Measurements from ENCODE around the gene GPC5. TPM values are rescaled to one million over a fixed set of nuclear protein-coding genes. Genes with fewer than 3 reads are reported as not detected.
"Not testable (repeated sequence)": the region's sequence is repeated elsewhere in the genome, so short reads cannot be mapped to it uniquely, and the experiment has no call there.

The GPC5 gene
- polyA plus RNA-seq, 2 donors = not detected

DNA sequence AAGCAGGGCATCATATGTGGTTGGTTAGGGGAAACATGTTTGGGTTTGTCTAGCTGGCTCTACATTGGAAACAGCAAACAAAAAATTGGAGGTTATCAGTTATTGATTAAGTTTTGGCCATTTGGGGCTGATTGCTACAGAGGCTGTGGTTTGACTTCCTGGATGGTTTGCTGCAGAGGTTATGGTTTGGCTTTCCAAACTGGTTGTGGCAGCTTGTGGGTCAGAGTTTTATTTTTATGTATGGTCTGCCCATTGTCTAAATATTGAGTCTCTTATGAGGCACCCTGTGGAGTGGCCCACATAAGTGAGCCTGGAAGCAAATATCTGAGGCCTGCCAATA lies 261.6 kb downstream of the GPC5 start:
- Histone ChIP-seq H3K9me3 (ENCODE audit: control insufficient read depth in 2 of 2, insufficient read depth in 1 of 2, low read depth in 1 of 2, low read length in 1 of 2) (no peaks in the 10 kb centered on the region), H3K27ac (ENCODE audit: low read depth in 2 of 2, low read length in 1 of 2) (no peak overlapping the region), H3K36me3 (ENCODE audit: control insufficient read depth in 2 of 2, insufficient read depth in 2 of 2, low read length in 1 of 2) (no peaks in the 10 kb centered on the region), H3K4me1 (ENCODE audit: control insufficient read depth in 2 of 2, insufficient read depth in 2 of 2, low read length in 1 of 2) (no peaks in the 10 kb centered on the region), H3K4me3 (ENCODE audit: low read depth in 1 of 2, low read length in 2 of 2) (no peak overlapping the region), H3K27me3 (ENCODE audit: control insufficient read depth in 1 of 2, insufficient read depth in 2 of 2, low read length in 2 of 2) (no peaks in the 10 kb centered on the region)

DNA sequence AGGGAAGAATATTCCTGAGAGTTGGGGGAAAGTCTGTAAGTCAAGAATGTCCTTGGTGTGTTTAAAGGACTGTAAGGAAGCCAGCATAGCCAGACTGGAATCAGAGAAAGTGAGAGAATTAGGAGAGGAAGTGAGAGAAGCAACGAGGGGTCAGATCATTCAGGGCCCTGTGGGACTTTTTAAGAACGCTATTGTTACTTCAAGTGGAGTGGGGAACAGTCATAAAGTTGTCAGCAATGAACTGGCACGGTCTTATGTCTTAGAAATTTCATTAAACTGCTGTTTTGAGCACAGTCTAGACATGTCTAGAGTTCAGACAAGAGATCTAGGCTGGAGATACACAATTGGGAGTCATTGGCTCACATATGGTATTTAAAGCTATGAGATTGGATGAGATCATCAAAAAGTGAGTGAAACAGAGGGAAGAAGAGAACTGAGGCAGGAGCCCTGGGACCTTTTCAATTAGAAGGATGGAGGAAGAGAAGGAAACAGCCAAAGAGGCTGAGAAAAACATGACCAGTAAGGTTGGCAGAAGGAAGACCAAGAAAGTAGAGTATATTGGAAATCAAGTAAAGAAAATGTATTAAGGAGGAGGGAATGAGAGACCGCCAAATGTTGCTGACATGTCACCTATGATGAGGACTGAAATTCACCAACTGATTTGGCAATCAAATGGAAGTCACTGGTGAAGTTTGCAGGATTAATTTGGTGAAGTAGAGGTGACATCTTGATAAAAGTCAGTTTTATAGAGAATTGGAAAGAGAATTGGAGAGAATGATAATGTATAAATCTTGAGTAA lies 263.5 kb downstream of the GPC5 start:
- WGBS, 2 donors = 61 to 65% methylated on average over 4 of the region's 4 CpGs
- Histone ChIP-seq H3K27me3 (ENCODE audit: control insufficient read depth in 1 of 2, insufficient read depth in 2 of 2, low read length in 2 of 2) (no peaks in the 10 kb centered on the region), H3K27ac (ENCODE audit: low read depth in 2 of 2, low read length in 1 of 2) (no peak overlapping the region)

DNA sequence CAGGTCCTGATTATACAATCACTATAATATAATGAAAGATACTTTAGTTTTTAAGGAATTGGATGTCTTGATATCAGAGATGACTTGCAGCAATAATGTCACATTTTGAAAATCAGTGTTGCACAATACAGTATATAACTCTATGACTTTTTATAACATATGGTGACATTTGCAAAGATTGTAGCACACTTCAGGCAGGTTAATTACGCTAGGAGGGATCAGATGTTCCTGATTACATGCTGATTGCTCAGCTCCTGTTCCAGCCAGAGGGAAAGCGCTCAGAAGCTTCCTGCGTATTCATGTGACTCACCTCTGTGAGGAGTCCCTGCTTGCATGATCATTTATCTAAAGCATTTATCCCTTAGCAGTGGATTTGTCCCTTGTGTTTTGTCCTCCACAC lies 265.6 kb downstream of the GPC5 start:
- H3K27ac ChIP-seq (ENCODE audit: low read depth in 2 of 2, low read length in 1 of 2) = no peak overlapping the region
- H3K27me3 ChIP-seq (ENCODE audit: control insufficient read depth in 1 of 2, insufficient read depth in 2 of 2, low read length in 2 of 2) = no peaks in the 10 kb centered on the region
- peaks cover 0 to 2% of the 10 kb centered on the region in 2 donors for H3K9me3 ChIP-seq (ENCODE audit: control insufficient read depth in 2 of 2, insufficient read depth in 1 of 2, low read depth in 1 of 2, low read length in 1 of 2)
- 67 to 75% methylated on average over 3 of the region's 3 CpGs for WGBS, 2 donors
- H3K4me3 ChIP-seq (ENCODE audit: low read depth in 1 of 2, low read length in 2 of 2) = no peak overlapping the region
- H3K4me1 ChIP-seq (ENCODE audit: control insufficient read depth in 2 of 2, insufficient read depth in 2 of 2, low read length in 1 of 2) = no peaks in the 10 kb centered on the region
- no peaks in the 10 kb centered on the region for H3K36me3 ChIP-seq (ENCODE audit: control insufficient read depth in 2 of 2, insufficient read depth in 2 of 2, low read length in 1 of 2)

More for the DNA sequence above, 263.5 kb downstream of the GPC5 start:
- Histone ChIP-seq H3K36me3 (ENCODE audit: control insufficient read depth in 2 of 2, insufficient read depth in 2 of 2, low read length in 1 of 2) (no peaks in the 10 kb centered on the region), H3K4me3 (ENCODE audit: low read depth in 1 of 2, low read length in 2 of 2) (no peak overlapping the region), H3K4me1 (ENCODE audit: control insufficient read depth in 2 of 2, insufficient read depth in 2 of 2, low read length in 1 of 2) (no peaks in the 10 kb centered on the region), H3K9me3 (ENCODE audit: control insufficient read depth in 2 of 2, insufficient read depth in 1 of 2, low read depth in 1 of 2, low read length in 1 of 2) (no peaks in the 10 kb centered on the region)

DNA sequence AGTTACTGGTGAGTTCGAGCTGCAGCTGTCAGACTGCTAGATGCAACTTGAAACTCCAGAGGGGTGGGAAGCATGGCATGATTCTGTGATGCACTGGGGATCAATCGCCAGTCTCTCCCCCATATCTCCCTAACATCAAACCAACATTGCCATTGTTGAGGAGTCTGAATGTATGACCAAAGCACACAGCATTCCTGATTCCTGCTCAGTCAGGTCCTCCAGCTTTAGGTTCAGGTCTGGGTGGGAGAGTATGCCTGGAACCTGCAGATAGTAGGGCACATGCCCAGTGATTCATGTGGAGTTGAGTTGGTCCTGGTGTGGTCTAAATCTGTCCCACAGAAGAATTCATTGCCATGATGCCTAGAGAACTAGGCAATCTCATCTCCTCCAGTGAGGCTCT lies 269.1 kb downstream of the GPC5 start:
- H3K27ac ChIP-seq (ENCODE audit: low read depth in 2 of 2, low read length in 1 of 2) = no peak overlapping the region
- H3K9me3 ChIP-seq (ENCODE audit: control insufficient read depth in 2 of 2, insufficient read depth in 1 of 2, low read depth in 1 of 2, low read length in 1 of 2) = peaks cover 0 to 2% of the 10 kb centered on the region in 2 donors
- H3K36me3 ChIP-seq (ENCODE audit: control insufficient read depth in 2 of 2, insufficient read depth in 2 of 2, low read length in 1 of 2) = no peaks in the 10 kb centered on the region
- 80% methylated on average over 2 of the region's 2 CpGs for WGBS, 2 donors
- no peaks in the 10 kb centered on the region for H3K4me1 ChIP-seq (ENCODE audit: control insufficient read depth in 2 of 2, insufficient read depth in 2 of 2, low read length in 1 of 2)
- H3K4me3 ChIP-seq (ENCODE audit: low read depth in 1 of 2, low read length in 2 of 2) = no peak overlapping the region
- H3K27me3 ChIP-seq (ENCODE audit: control insufficient read depth in 1 of 2, insufficient read depth in 2 of 2, low read length in 2 of 2) = no peaks in the 10 kb centered on the region

DNA sequence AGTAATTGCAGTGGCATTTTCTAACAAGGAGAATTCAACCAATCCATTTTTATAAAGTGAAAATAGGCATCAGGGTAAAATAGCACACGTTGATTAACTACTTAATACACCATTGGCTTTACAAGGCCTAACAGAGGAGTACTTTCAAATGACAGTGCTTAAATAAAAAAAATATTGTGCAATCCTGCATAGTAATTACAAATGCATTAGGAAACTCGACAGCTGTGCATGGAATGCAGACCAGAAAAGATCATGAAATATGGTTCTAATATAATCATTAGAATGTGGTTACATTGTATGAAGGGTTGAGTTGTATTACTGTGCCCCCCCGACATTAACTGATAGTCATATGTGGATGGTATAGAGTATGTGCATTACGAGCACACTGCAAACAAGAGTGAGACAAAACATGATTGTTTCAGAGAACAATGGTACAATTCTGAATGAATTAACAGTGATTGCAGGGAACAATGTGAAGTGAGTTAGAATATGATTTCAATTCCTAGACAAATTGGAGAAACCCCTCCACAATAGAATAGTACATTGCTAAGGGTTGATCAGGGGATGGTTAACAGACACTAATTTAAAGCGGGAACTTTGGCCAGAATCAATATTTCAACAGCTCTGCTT lies 270.6 kb downstream of the GPC5 start:
- Histone ChIP-seq H3K27ac (ENCODE audit: low read depth in 2 of 2, low read length in 1 of 2) (no peak overlapping the region), H3K36me3 (ENCODE audit: control insufficient read depth in 2 of 2, insufficient read depth in 2 of 2, low read length in 1 of 2) (no peaks in the 10 kb centered on the region), H3K9me3 (ENCODE audit: control insufficient read depth in 2 of 2, insufficient read depth in 1 of 2, low read depth in 1 of 2, low read length in 1 of 2) (peaks cover 0 to 2% of the 10 kb centered on the region in 2 donors), H3K4me3 (ENCODE audit: low read depth in 1 of 2, low read length in 2 of 2) (no peak overlapping the region), H3K27me3 (ENCODE audit: control insufficient read depth in 1 of 2, insufficient read depth in 2 of 2, low read length in 2 of 2) (no peaks in the 10 kb centered on the region), H3K4me1 (ENCODE audit: control insufficient read depth in 2 of 2, insufficient read depth in 2 of 2, low read length in 1 of 2) (no peaks in the 10 kb centered on the region)
- 59 to 68% methylated on average over 5 of the region's 5 CpGs for WGBS, 2 donors

DNA sequence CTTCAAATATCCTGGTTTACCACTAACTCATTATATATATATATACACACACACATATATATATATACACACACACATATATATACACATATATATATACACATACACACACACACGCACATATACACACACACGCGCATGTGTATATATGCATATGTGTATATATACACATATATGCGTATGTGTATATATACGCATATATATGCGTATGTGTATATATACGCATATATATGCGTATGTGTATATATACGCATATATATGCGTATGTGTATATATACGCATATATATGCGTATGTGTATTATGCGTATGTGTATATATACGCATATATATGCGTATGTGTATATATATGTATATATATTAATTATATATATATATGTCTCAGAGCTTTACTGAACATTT lies 275.9 kb downstream of the GPC5 start:
- not testable (repeated sequence) for H3K9me3 ChIP-seq (ENCODE audit: control insufficient read depth in 2 of 2, insufficient read depth in 1 of 2, low read depth in 1 of 2, low read length in 1 of 2); H3K27ac ChIP-seq (ENCODE audit: low read depth in 2 of 2, low read length in 1 of 2); H3K27me3 ChIP-seq (ENCODE audit: control insufficient read depth in 1 of 2, insufficient read depth in 2 of 2, low read length in 2 of 2); H3K4me1 ChIP-seq (ENCODE audit: control insufficient read depth in 2 of 2, insufficient read depth in 2 of 2, low read length in 1 of 2); H3K36me3 ChIP-seq (ENCODE audit: control insufficient read depth in 2 of 2, insufficient read depth in 2 of 2, low read length in 1 of 2); H3K4me3 ChIP-seq (ENCODE audit: low read depth in 1 of 2, low read length in 2 of 2)
- 90 to 97% methylated on average over 15 of the region's 15 CpGs for WGBS, 2 donors

DNA sequence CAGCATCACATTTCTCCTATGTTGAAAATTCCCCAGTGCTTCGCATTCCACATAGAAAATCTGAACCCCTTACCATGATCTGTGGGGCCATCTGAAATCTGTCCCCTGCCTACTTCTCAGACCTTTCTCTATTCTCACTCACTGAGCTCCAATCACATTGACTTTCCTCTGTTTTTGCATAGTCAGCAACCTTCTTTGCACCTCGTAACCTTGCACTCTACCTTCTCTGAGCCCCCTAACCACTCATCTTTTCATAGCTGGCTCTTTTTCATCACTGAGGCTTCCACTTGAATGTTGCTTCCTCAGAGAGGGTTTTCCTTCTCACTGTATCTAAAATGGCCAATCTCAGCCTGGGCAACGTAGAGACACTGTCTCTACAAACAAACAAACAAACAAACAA lies 286.3 kb downstream of the GPC5 start:
- no peaks in the 10 kb centered on the region for H3K27me3 ChIP-seq (ENCODE audit: control insufficient read depth in 1 of 2, insufficient read depth in 2 of 2, low read length in 2 of 2)
- no peaks in the 10 kb centered on the region for H3K36me3 ChIP-seq (ENCODE audit: control insufficient read depth in 2 of 2, insufficient read depth in 2 of 2, low read length in 1 of 2)
- H3K4me3 ChIP-seq (ENCODE audit: low read depth in 1 of 2, low read length in 2 of 2) = no peak overlapping the region
- H3K27ac ChIP-seq (ENCODE audit: low read depth in 2 of 2, low read length in 1 of 2) = no peak overlapping the region
- no peaks in the 10 kb centered on the region for H3K9me3 ChIP-seq (ENCODE audit: control insufficient read depth in 2 of 2, insufficient read depth in 1 of 2, low read depth in 1 of 2, low read length in 1 of 2)
- 63 to 69% methylated on average over 3 of the region's 3 CpGs for WGBS, 2 donors
- peaks cover 0 to 2% of the 10 kb centered on the region in 2 donors for H3K4me1 ChIP-seq (ENCODE audit: control insufficient read depth in 2 of 2, insufficient read depth in 2 of 2, low read length in 1 of 2)

DNA sequence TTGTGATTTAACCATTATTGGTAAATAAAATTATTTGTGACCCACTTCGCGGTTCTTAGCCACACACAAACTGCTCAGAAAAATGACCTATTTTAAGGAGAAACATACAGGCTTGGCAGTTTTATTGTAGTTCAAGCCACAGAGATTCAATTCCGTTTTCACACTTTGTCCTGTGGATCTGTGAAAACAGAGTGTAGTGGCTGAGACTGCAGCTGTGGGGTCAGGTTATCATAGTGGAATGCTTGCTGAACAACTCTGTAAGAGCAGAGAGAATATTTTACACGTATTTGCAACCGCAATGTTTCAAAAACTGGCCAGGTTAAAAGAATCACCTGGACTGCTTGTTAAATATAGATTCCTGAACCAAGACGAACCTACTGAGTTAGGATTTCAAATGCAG lies 292.5 kb downstream of the GPC5 start:
- Histone ChIP-seq H3K27me3 (ENCODE audit: control insufficient read depth in 1 of 2, insufficient read depth in 2 of 2, low read length in 2 of 2) (no peaks in the 10 kb centered on the region), H3K4me3 (ENCODE audit: low read depth in 1 of 2, low read length in 2 of 2) (no peak overlapping the region), H3K36me3 (ENCODE audit: control insufficient read depth in 2 of 2, insufficient read depth in 2 of 2, low read length in 1 of 2) (no peaks in the 10 kb centered on the region), H3K4me1 (ENCODE audit: control insufficient read depth in 2 of 2, insufficient read depth in 2 of 2, low read length in 1 of 2) (no peaks in the 10 kb centered on the region), H3K9me3 (ENCODE audit: control insufficient read depth in 2 of 2, insufficient read depth in 1 of 2, low read depth in 1 of 2, low read length in 1 of 2) (peaks cover 3% of the 10 kb centered on the region in 2 donors), H3K27ac (ENCODE audit: low read depth in 2 of 2, low read length in 1 of 2) (no peak overlapping the region)
- WGBS, 2 donors = 69 to 72% methylated on average over 6 of the region's 6 CpGs

DNA sequence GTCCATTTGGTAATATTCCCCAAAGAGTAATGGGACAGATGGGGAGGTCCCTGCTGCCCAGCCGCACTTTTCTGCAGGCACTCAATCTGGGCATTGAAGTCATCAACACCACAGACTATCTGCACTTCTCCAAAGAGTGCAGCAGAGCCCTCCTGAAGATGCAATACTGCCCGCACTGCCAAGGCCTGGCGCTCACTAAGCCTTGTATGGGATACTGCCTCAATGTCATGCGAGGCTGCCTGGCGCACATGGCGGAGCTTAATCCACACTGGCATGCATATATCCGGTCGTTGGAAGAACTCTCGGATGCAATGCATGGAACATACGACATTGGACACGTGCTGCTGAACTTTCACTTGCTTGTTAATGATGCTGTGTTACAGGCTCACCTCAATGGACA lies 295.0 kb downstream of the GPC5 start:
- H3K27ac ChIP-seq (ENCODE audit: low read depth in 2 of 2, low read length in 1 of 2) = no peak overlapping the region
- no peaks in the 10 kb centered on the region for H3K36me3 ChIP-seq (ENCODE audit: control insufficient read depth in 2 of 2, insufficient read depth in 2 of 2, low read length in 1 of 2)
- peaks cover 3% of the 10 kb centered on the region in 2 donors for H3K9me3 ChIP-seq (ENCODE audit: control insufficient read depth in 2 of 2, insufficient read depth in 1 of 2, low read depth in 1 of 2, low read length in 1 of 2)
- no peaks in the 10 kb centered on the region for H3K27me3 ChIP-seq (ENCODE audit: control insufficient read depth in 1 of 2, insufficient read depth in 2 of 2, low read length in 2 of 2)
- WGBS, 2 donors = 94 to 95% methylated on average over 11 of the region's 11 CpGs
- H3K4me3 ChIP-seq (ENCODE audit: low read depth in 1 of 2, low read length in 2 of 2) = no peak overlapping the region
- no peaks in the 10 kb centered on the region for H3K4me1 ChIP-seq (ENCODE audit: control insufficient read depth in 2 of 2, insufficient read depth in 2 of 2, low read length in 1 of 2)

DNA sequence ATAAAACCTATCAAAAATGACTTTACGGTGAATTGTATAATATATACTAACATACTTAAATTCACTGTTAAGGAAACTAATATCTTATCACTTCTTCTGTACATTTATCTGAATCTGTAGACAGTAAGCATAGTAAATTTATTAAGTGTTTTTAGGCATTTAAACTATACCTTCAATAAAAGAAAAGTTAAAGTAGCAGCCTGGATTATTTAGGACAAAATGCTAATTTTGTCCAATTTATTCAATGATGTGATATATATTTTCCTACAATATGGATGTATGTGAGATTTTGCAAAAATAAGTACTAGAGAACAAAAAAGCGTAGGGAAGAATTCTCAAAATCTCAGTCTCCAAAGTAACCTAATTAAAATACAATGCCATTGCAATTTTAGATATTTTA lies 299.9 kb downstream of the GPC5 start:
- no peaks in the 10 kb centered on the region for H3K36me3 ChIP-seq (ENCODE audit: control insufficient read depth in 2 of 2, insufficient read depth in 2 of 2, low read length in 1 of 2)
- H3K27me3 ChIP-seq (ENCODE audit: control insufficient read depth in 1 of 2, insufficient read depth in 2 of 2, low read length in 2 of 2) = no peaks in the 10 kb centered on the region
- no peaks in the 10 kb centered on the region for H3K4me1 ChIP-seq (ENCODE audit: control insufficient read depth in 2 of 2, insufficient read depth in 2 of 2, low read length in 1 of 2)
- H3K9me3 ChIP-seq (ENCODE audit: control insufficient read depth in 2 of 2, insufficient read depth in 1 of 2, low read depth in 1 of 2, low read length in 1 of 2) = peaks cover 3% of the 10 kb centered on the region in 2 donors
- H3K27ac ChIP-seq (ENCODE audit: low read depth in 2 of 2, low read length in 1 of 2) = no peak overlapping the region
- no peak overlapping the region for H3K4me3 ChIP-seq (ENCODE audit: low read depth in 1 of 2, low read length in 2 of 2)
- WGBS, 2 donors = 95 to 98% methylated on average over 2 of the region's 2 CpGs

Data from esophagus (tissue), 2 donors.